GM12875 (cell line): ENCODE data around the gene FLOT1.
A peak's percentile ranks its signal among the peaks of the same experiment; 100 is the strongest.

ENCODE experiments used
- H3K4me3 ChIP-seq: one replicate; pipeline ENCODE4 v1.5.1; 2011; ENCODE audit warnings: low read depth, low read length, control low read depth
- CTCF ChIP-seq: IDR thresholded peaks from 2 replicates; pipeline ENCODE4 v1.5.1; 2011; ENCODE audit warnings: low read depth, mild to moderate bottlenecking, control low read depth, inconsistent platforms, low read length, moderate library complexity, borderline replicate concordance; ENCODE audit not compliant: insufficient read depth

The FLOT1 gene

GRCh38 chr6:30749554-30750378 is 7.3 kb upstream of the FLOT1 start:
- H3K4me3 ChIP-seq: no peak overlapping the region
- TF ChIP-seq CTCF: no peak

- TF ChIP-seq CTCF: no peak
- no peak overlapping the region for H3K4me3 ChIP-seq
Observed at GRCh38 chr6:30748851-30749540, 6.5 kb upstream of the FLOT1 start.

GRCh38 chr6:30747902-30748769 is 5.6 kb upstream of the FLOT1 start:
- no peak overlapping the region for H3K4me3 ChIP-seq

GRCh38 chr6:30747300-30747687 is 4.8 kb upstream of the FLOT1 start:
- no peak for TF ChIP-seq CTCF
- no peak overlapping the region for H3K4me3 ChIP-seq

More at GRCh38 chr6:30747902-30748769, 5.6 kb upstream of the FLOT1 start:
- TF ChIP-seq CTCF: no peak

GRCh38 chr6:30744054-30744805 is 1.7 kb upstream of the FLOT1 start, which contains the start of gene IER3:
IER3 (minus strand) TSS chr6:30744547; CDS start chr6:30744518, 29 bp downstream.
- H3K4me3 ChIP-seq: peak within 1 kb of the TSS; percentile 60
- peak; percentile 77 for TF ChIP-seq CTCF
